Neural cell (in vitro differentiated cells): ENCODE data around the gene SERPINB1. TPM values are rescaled to one million over a fixed set of nuclear protein-coding genes. Genes with fewer than 3 reads are reported as not detected.

Experiments used
- H2AFZ ChIP-seq: fragments of 200-600, 300-800 bp; sonication (generic), shearing (Covaris generic); 2 replicates; pipeline ENCODE4 v1.6.0; 2014; ENCODE audit warnings: low read depth, mild to moderate bottlenecking, antibody characterized with exemption, low read length, moderate library complexity
- H3F3A ChIP-seq: fragments of 200-600 bp; shearing (Covaris generic); 2 replicates; pipeline ENCODE4 v1.6.1; 2016; ENCODE audit warnings: mild to moderate bottlenecking, moderate library complexity, mixed read lengths, antibody characterized with exemption, low read length; ENCODE audit not compliant: insufficient read depth, poor library complexity, severe bottlenecking
- H3K27ac ChIP-seq: fragments of 200-600, 300-800 bp; sonication (generic), shearing (Covaris generic); 2 replicates; pipeline ENCODE4 v1.5.1; 2014; ENCODE audit warnings: mild to moderate bottlenecking, low read length, moderate library complexity
- H3K27me3 ChIP-seq: fragments of 300-800, 200-600 bp; sonication (generic), shearing (Covaris generic); 2 replicates; pipeline ENCODE4 v1.6.0; 2014; ENCODE audit warnings: mild to moderate bottlenecking, low read depth, low read length, moderate library complexity; ENCODE audit not compliant: insufficient read depth
- H3K36me3 ChIP-seq: fragments of 300-800, 200-600 bp; sonication (generic), shearing (Covaris generic); 2 replicates; pipeline ENCODE4 v1.5.1; 2014; ENCODE audit warnings: mild to moderate bottlenecking, antibody characterized with exemption, low read length, moderate library complexity; ENCODE audit not compliant: insufficient read depth
- H3K4me2 ChIP-seq: fragments of 300-800, 200-600 bp; sonication (generic), shearing (Covaris generic); 2 replicates; pipeline ENCODE4 v1.6.0; 2014; ENCODE audit warnings: mild to moderate bottlenecking, low read length
- H3K4me3 ChIP-seq: fragments of 300-800, 200-600 bp; sonication (generic), shearing (Covaris generic); 2 replicates; pipeline ENCODE4 v1.5.1; 2014; ENCODE audit warnings: mild to moderate bottlenecking, low read length, moderate library complexity
- H3K79me2 ChIP-seq: fragments of 200-600 bp; shearing (Covaris generic); replicated peaks from 2 replicates; pipeline ENCODE4 v1.6.0; 2014; ENCODE audit warnings: mild to moderate bottlenecking, low read length, moderate library complexity; ENCODE audit not compliant: insufficient read depth
- H3K9ac ChIP-seq: fragments of 300-800, 200-600 bp; sonication (generic), shearing (Covaris generic); 2 replicates; pipeline ENCODE4 v1.6.1; 2016; ENCODE audit warnings: mild to moderate bottlenecking, low read length, mixed read lengths
- H3K9me2 ChIP-seq: fragments of 200-600 bp; shearing (Covaris generic); 2 replicates; pipeline ENCODE4 v1.6.1; 2016; ENCODE audit warnings: mild to moderate bottlenecking, low read length, mixed read lengths; ENCODE audit not compliant: insufficient read depth
- H3K9me3 ChIP-seq: fragments of 200-600, 300-800 bp; sonication (generic), shearing (Covaris generic); 2 replicates; pipeline ENCODE4 v1.6.1; 2016; ENCODE audit warnings: mild to moderate bottlenecking, mixed run types, low read length, moderate library complexity, mixed read lengths
- H4K20me1 ChIP-seq: fragments of 200-600 bp; shearing (Covaris generic); 2 replicates; pipeline ENCODE4 v1.6.1; 2016; ENCODE audit warnings: mild to moderate bottlenecking, mixed run types; ENCODE audit not compliant: insufficient read depth
- CTCF ChIP-seq: fragments of 450-650 bp; IDR thresholded peaks from 2 replicates; pipeline ENCODE4 v1.5.1; 2014; ENCODE audit warnings: antibody characterized with exemption, mild to moderate bottlenecking, moderate library complexity; ENCODE audit not compliant: poor library complexity, severe bottlenecking
- EP300 ChIP-seq: fragments of 450-650 bp; conservative IDR thresholded peaks from 2 replicates; pipeline ENCODE4 v1.6.1; 2014; ENCODE audit warnings: antibody characterized with exemption, mild to moderate bottlenecking, moderate library complexity; ENCODE audit not compliant: poor library complexity, severe bottlenecking
- EZH2 ChIP-seq: fragments of 200-600, 300-800 bp; shearing (Covaris generic), sonication (generic); IDR thresholded peaks from 2 replicates; pipeline ENCODE4 v1.6.1; 2014; ENCODE audit warnings: antibody characterized with exemption, low read length, borderline replicate concordance, mild to moderate bottlenecking; ENCODE audit not compliant: insufficient read depth, poor library complexity, severe bottlenecking
- MXI1 ChIP-seq: fragments of 450-650 bp; conservative IDR thresholded peaks from 2 replicates; pipeline ENCODE4 v1.6.1; 2014; ENCODE audit warnings: antibody characterized with exemption, mild to moderate bottlenecking; ENCODE audit not compliant: poor library complexity, severe bottlenecking
- POLR2AphosphoS5 ChIP-seq: IDR thresholded peaks from 2 replicates; pipeline ENCODE4 v1.6.1; 2012
- RAD21 ChIP-seq: fragments of 450-650 bp; conservative IDR thresholded peaks from 2 replicates; pipeline ENCODE4 v1.6.1; 2014; ENCODE audit warnings: antibody characterized with exemption, mild to moderate bottlenecking, moderate library complexity
- REST ChIP-seq: IDR thresholded peaks from 2 replicates; pipeline ENCODE4 v1.6.1; 2012; ENCODE audit warnings: borderline replicate concordance
- SMC3 ChIP-seq: fragments of 450-650 bp; conservative IDR thresholded peaks from 2 replicates; pipeline ENCODE4 v1.6.1; 2014; ENCODE audit warnings: antibody characterized with exemption, mild to moderate bottlenecking, moderate library complexity; ENCODE audit not compliant: poor library complexity
- TAF1 ChIP-seq: IDR thresholded peaks from 2 replicates; pipeline ENCODE4 v1.6.1; 2012; ENCODE audit warnings: low read depth
- polyA plus RNA-seq: library from polyadenylated mRNA; depleted of rRNA; stranded (reverse); fragments of >200 nt; gene quantifications from 2 replicates; pipeline ENCODE4 v1.2.3, GENCODE V29; 2014

Gene SERPINB1
- polyA plus RNA-seq, 1 donor from 2014 or later: not detected

GRCh38 chr6:2807342-2808090 is 34.1 kb downstream of the SERPINB1 start:
- Histone ChIP-seq H3K79me2 (no peaks in the 10 kb centered on the region), H3F3A (no peaks in the 10 kb centered on the region), H3K9ac (no peak overlapping the region), H3K4me2 (no peak overlapping the region), H3K27ac (no peak overlapping the region), H2AFZ (no peak overlapping the region), H3K27me3 (no peaks in the 10 kb centered on the region), H4K20me1 (no peaks in the 10 kb centered on the region), H3K4me3 (no peak overlapping the region), H3K36me3 (no peaks in the 10 kb centered on the region), H3K9me2 (no peaks in the 10 kb centered on the region), H3K9me3 (no peaks in the 10 kb centered on the region)
- TF ChIP-seq TAF1 (no peak), MXI1 (no peak), RAD21 (no peak), CTCF (no peak), REST (no peak), POLR2AphosphoS5 (no peak), EP300 (no peak), EZH2 (no peak), SMC3 (no peak)

DNA sequence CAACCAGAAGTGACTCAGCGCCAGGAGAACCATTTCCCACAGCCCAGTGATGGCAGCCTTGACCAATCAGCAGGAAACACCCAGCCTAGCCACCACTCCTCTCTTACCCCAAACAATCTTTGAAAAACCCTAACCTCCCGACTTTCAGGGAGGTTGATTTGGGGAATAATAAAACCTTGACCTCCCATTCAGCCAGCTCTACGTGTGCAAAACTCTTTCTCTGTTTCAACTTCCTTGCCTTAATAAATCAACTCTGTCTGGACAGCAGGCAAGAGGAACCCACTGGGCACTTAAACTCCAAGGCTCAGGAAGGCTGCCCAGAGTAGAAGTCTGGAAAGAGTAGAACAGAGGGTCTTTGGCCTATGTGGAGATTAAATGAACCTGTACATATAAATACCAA is 35.0 kb downstream of the SERPINB1 start:
- Histone ChIP-seq H3K27me3 (no peaks in the 10 kb centered on the region), H3K9me2 (no peaks in the 10 kb centered on the region), H3K9ac (no peak overlapping the region), H3K4me3 (no peak overlapping the region), H3K79me2 (no peaks in the 10 kb centered on the region), H3K36me3 (no peaks in the 10 kb centered on the region), H3F3A (no peaks in the 10 kb centered on the region), H4K20me1 (no peaks in the 10 kb centered on the region), H3K9me3 (no peaks in the 10 kb centered on the region), H3K4me2 (no peak overlapping the region), H2AFZ (no peak overlapping the region), H3K27ac (no peak overlapping the region)
- TF ChIP-seq POLR2AphosphoS5 (no peak), MXI1 (no peak), TAF1 (no peak), SMC3 (no peak), RAD21 (no peak), EP300 (no peak), REST (no peak), EZH2 (no peak), CTCF (no peak)
